K562 (cell line): ENCODE data around the gene SHANK1. TPM values are rescaled to one million over a fixed set of nuclear protein-coding genes. Genes with fewer than 3 reads are reported as not detected.
A peak's percentile ranks its signal among the peaks of the same experiment; 100 is the strongest.

Source experiments
- JUN ChIP-seq, 2 experiments: sonication (generic) in 1 of 2; formaldehyde crosslinking in 1 of 2; IDR thresholded peaks; 2 replicates each; pipeline versions ENCODE4 v1.6.1 to v1.8.0; 2012 to 2022; ENCODE audit warnings: borderline replicate concordance in 2 of 2, mild to moderate bottlenecking in 2 of 2, improper control_type of control experiment in 1 of 2, low read depth in 1 of 2, low read length in 1 of 2, missing genetic modification reagents in 1 of 2
- NR2C2 ChIP-seq, 2 experiments: fragments of 200-800 bp in 1 of 2; sonication (Bioruptor generic) in 1 of 2; sonication (generic) in 1 of 2; formaldehyde crosslinking in 1 of 2; IDR thresholded peaks; 2 replicates each; pipeline versions ENCODE4 v1.6.1 to v1.8.0; 2016 to 2022; ENCODE audit warnings: mild to moderate bottlenecking in 1 of 2, missing compliant biosample characterization in 1 of 2, missing genetic modification characterization in 1 of 2, missing genetic modification reagents in 1 of 2
- polyA plus RNA-seq, 8 experiments: library from polyadenylated mRNA; depleted of rRNA in 4 of 8; stranded (reverse) in 5 of 8; unstranded in 3 of 8; fragments of >200 nt; fragmentation: Nextera tagmentation in 2 of 8; fragmentation: Illumina TruSeq in 1 of 8; extraction: Ambion mirVana in 2 of 8; extraction: Trizol in 1 of 8; gene quantifications; 2 replicates each; pipeline versions ENCODE4 v1.2.1 to v1.2.3, GENCODE V29; 2011 to 2014; ENCODE audit warnings: inconsistent platforms in 1 of 8, missing spikeins in 1 of 8
- total RNA-seq, 7 experiments: library from RNA; depleted of rRNA in 6 of 7; stranded (reverse); fragments of >200 nt in 6 of 7; fragmentation: Illumina TruSeq in 2 of 7; extraction: Trizol in 2 of 7; gene quantifications; 2 replicates each; pipeline versions ENCODE4 v1.2.1 to v1.2.3, GENCODE V29; 2011 to 2021; ENCODE audit warnings: low replicate concordance in 1 of 7
- TF ChIP-seq, protein P1 (sequence below): fragments of 250-450 bp; sonication (Bioruptor Pico); IDR thresholded peaks from 2 replicates; pipeline ENCODE4 v1.4.0; 2020; ENCODE audit warnings: mild to moderate bottlenecking
- TF ChIP-seq, protein P2 (sequence below): fragments of 250-450 bp; sonication (Bioruptor Pico); IDR thresholded peaks from 2 replicates; pipeline ENCODE4 v1.5.0; 2021; ENCODE audit warnings: mild to moderate bottlenecking, moderate library complexity
- TF ChIP-seq, protein P3 (sequence below): fragments of 450-650 bp; IDR thresholded peaks from 2 replicates; pipeline ENCODE4 v1.6.1; 2016; ENCODE audit warnings: low read depth

The SHANK1 gene
- total and polyA plus RNA-seq, 9 of the 15 experiments (the other 6 are each of a cell fraction or from before 2014, with no cell fraction given), result 0.33 to 1.3 (median 0.55) TPM; not detected in 2

DNA sequence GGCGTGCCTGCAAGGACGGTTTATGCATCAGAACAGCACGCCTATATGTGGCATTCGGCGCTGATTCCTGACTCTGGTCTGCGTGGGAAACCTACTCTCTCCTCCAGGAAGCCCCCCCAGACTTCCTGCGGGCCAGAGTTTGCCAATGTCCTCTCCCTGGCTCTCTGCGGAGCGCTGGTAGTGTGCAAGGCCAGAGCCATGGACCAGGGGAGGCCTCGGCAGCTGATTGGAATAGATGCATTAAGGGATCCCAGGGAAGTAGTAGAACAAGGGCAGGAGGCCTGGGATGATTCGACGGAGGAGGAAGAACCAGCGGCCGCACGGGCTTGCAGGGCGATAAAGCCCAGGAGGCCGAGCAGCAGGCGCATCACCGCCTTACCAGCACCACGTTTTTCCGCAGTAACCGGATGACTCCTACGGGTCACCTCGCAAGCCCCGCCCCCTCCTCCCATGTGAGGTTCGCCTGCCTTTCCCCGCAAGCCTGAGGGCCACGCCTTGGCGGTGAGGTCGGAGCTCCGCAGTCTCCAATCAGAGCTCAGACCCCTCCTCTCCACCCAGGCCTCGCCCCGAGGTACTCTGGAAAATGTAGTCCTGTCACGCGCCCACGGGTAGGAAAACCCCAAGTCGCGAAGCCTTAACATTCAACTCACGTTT is 8.6 kb upstream of the SHANK1 start (continued):
- TF ChIP-seq, protein P1, sequence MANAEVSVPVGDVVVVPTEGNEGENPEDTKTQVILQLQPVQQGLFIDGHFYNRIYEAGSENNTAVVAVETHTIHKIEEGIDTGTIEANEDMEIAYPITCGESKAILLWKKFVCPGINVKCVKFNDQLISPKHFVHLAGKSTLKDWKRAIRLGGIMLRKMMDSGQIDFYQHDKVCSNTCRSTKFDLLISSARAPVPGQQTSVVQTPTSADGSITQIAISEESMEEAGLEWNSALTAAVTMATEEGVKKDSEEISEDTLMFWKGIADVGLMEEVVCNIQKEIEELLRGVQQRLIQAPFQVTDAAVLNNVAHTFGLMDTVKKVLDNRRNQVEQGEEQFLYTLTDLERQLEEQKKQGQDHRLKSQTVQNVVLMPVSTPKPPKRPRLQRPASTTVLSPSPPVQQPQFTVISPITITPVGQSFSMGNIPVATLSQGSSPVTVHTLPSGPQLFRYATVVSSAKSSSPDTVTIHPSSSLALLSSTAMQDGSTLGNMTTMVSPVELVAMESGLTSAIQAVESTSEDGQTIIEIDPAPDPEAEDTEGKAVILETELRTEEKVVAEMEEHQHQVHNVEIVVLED (CRISPR knock-in tag), result peak; percentile 21; the same call in 1 of the 2 replicates
- peak; percentile 26; the same call in 1 of the 2 replicates for TF ChIP-seq JUN (IDR thresholded peaks at IDR 0.05; ENCODE audit: borderline replicate concordance, low read depth, low read length)
- no peak for TF ChIP-seq JUN (CRISPR knock-in tag; IDR thresholded peaks at IDR 0.05; ENCODE audit: borderline replicate concordance)
- TF ChIP-seq, protein P2, sequence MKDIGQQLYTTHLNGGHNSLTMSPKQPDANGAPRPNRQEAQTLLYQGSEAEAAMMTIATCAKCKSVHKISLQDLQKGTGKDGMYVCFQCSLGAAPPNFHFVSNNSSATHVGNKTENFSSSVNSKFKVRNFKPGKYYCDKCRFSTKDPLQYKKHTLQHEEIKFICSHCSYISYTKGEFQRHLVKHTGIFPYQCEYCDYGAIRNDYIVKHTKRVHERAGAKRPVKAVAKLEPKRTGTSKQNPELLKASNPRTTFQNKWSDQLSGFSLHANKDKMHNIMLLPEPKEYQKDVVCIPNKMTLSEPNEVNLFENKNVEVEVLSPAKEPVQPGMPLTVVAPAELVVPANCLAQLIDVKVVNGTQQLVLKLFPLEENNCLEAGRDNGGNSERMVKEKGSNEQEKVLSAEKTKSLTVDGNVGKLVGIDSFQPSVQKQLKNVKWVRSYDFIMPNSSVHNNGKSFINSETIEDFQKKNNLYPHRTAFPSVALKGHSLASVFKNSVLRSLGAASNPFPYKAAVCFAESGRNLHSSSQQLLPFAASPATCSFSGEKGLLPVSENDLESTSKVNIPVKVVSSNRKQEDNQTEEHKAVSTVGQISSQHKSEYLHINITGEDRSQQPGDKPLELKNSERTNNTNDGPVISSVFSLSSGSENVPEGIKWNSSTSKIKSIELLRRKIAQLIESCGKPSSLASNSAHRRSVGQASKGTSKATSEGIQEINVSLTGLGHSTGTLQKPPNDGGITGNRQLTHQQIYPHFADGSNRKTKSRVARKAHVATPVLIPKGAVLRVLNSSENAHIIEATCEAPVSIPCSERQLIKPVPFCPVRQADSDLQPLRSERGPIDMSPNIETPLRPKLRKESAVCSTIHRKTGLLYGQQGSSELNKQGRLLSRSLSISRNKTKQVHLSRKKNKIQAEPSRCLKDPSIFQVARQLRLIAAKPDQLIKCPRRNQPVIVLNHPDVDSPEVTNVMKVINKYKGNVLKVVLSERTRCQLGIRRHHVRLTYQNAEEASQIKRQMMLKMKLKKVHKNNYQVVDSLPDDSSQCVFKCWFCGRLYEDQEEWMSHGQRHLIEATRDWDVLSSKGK, result no peak
- 0 out of 2 replicates have a peak, but pooled peaks have one; percentile 22 for TF ChIP-seq NR2C2 (CRISPR knock-in tag; IDR thresholded peaks at IDR 0.05)
- peak; percentile 93 for TF ChIP-seq NR2C2 (tag; IDR thresholded peaks at IDR 0.05)
- TF ChIP-seq, protein P3, sequence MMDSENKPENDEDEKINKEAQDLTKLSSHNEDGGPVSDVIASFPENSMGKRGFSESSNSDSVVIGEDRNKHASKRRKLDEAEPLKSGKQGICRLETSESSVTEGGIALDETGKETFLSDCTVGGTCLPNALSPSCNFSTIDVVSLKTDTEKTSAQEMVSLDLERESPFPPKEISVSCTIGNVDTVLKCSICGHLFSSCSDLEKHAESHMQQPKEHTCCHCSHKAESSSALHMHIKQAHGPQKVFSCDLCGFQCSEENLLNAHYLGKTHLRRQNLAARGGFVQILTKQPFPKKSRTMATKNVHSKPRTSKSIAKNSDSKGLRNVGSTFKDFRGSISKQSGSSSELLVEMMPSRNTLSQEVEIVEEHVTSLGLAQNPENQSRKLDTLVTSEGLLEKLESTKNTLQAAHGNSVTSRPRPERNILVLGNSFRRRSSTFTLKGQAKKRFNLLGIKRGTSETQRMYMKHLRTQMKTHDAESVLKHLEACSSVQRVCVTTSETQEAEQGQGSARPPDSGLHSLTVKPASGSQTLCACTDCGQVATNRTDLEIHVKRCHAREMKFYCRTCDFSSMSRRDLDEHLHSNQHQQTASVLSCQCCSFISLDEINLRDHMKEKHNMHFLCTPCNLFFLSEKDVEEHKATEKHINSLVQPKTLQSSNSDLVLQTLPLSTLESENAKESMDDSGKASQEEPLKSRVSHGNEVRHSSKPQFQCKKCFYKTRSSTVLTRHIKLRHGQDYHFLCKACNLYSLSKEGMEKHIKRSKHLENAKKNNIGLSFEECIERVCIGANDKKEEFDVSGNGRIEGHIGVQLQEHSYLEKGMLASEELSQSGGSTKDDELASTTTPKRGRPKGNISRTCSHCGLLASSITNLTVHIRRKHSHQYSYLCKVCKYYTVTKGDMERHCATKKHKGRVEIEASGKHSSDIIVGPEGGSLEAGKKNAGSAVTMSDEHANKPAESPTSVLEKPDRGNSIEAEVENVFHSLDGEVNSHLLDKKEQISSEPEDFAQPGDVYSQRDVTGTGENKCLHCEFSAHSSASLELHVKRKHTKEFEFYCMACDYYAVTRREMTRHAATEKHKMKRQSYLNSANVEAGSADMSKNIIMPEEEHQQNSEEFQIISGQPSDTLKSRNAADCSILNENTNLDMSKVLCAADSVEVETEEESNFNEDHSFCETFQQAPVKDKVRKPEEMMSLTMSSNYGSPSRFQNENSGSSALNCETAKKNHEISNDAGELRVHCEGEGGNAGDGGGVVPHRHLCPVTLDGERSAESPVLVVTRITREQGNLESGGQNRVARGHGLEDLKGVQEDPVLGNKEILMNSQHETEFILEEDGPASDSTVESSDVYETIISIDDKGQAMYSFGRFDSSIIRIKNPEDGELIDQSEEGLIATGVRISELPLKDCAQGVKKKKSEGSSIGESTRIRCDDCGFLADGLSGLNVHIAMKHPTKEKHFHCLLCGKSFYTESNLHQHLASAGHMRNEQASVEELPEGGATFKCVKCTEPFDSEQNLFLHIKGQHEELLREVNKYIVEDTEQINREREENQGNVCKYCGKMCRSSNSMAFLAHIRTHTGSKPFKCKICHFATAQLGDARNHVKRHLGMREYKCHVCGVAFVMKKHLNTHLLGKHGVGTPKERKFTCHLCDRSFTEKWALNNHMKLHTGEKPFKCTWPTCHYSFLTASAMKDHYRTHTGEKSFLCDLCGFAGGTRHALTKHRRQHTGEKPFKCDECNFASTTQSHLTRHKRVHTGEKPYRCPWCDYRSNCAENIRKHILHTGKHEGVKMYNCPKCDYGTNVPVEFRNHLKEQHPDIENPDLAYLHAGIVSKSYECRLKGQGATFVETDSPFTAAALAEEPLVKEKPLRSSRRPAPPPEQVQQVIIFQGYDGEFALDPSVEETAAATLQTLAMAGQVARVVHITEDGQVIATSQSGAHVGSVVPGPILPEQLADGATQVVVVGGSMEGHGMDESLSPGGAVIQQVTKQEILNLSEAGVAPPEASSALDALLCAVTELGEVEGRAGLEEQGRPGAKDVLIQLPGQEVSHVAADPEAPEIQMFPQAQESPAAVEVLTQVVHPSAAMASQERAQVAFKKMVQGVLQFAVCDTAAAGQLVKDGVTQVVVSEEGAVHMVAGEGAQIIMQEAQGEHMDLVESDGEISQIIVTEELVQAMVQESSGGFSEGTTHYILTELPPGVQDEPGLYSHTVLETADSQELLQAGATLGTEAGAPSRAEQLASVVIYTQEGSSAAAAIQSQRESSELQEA, result no peak
